SU-DHL-6 (cell line): ENCODE measurements around the gene OR4E1.

Experiments used
- H2AFZ ChIP-seq: fragments of 200-600 bp; sonication (generic); 2 replicates; pipeline ENCODE4 v1.6.1; 2014; ENCODE audit warnings: low read depth, mild to moderate bottlenecking, moderate library complexity, mixed read lengths, antibody characterized with exemption, low read length; ENCODE audit not compliant: severe bottlenecking
- H3F3A ChIP-seq: fragments of 200-600 bp; shearing (Covaris generic); 2 replicates; pipeline ENCODE4 v1.6.0; 2016; ENCODE audit warnings: antibody characterized with exemption, mild to moderate bottlenecking; ENCODE audit not compliant: insufficient read depth
- H3K27ac ChIP-seq: fragments of 200-600 bp; sonication (generic); 2 replicates; pipeline ENCODE4 v1.5.1; 2016; ENCODE audit warnings: low read depth, mild to moderate bottlenecking, low read length, moderate library complexity, mixed read lengths
- H3K27me3 ChIP-seq: fragments of 200-600 bp; sonication (generic), shearing (Covaris generic); 2 replicates; pipeline ENCODE4 v1.6.0; 2014; ENCODE audit warnings: mild to moderate bottlenecking, low read length
- H3K36me3 ChIP-seq: fragments of 200-600 bp; sonication (generic); 2 replicates; pipeline ENCODE4 v1.6.1; 2014; ENCODE audit warnings: mild to moderate bottlenecking, low read length, mixed read lengths
- H3K4me2 ChIP-seq: fragments of 300-600, 200-600 bp; shearing (Covaris generic), sonication (generic); 2 replicates; pipeline ENCODE4 v1.6.0; 2014; ENCODE audit warnings: low read length, low read depth, mild to moderate bottlenecking; ENCODE audit not compliant: poor library complexity, severe bottlenecking
- H3K4me3 ChIP-seq: fragments of 200-600 bp; sonication (generic); 2 replicates; pipeline ENCODE4 v1.5.1; 2014; ENCODE audit warnings: antibody characterized with exemption, low read length, mild to moderate bottlenecking, mixed read lengths; ENCODE audit not compliant: insufficient read depth, poor library complexity, severe bottlenecking
- H3K79me2 ChIP-seq: fragments of 200-600 bp; sonication (generic); 2 replicates; pipeline ENCODE4 v1.6.1; 2014; ENCODE audit warnings: mild to moderate bottlenecking, low read length, moderate library complexity; ENCODE audit not compliant: insufficient read depth
- H3K9ac ChIP-seq: fragments of 200-600 bp; sonication (generic); 2 replicates; pipeline ENCODE4 v1.7.0; 2014; ENCODE audit warnings: mild to moderate bottlenecking, low read length
- H3K9me2 ChIP-seq: fragments of 200-600 bp; sonication (generic); replicated peaks from 2 replicates; pipeline ENCODE4 v1.6.1; 2014; ENCODE audit warnings: low read length; ENCODE audit not compliant: insufficient read depth
- H3K9me3 ChIP-seq: fragments of 200-600 bp; sonication (generic); 2 replicates; pipeline ENCODE4 v1.6.1; 2014; ENCODE audit warnings: low read length, mixed read lengths; ENCODE audit not compliant: insufficient read depth
- H4K20me1 ChIP-seq: fragments of 200-600 bp; sonication (generic); 2 replicates; pipeline ENCODE4 v1.6.1; 2014; ENCODE audit warnings: low read depth, mild to moderate bottlenecking, antibody characterized with exemption, low read length, moderate library complexity, mixed read lengths
- CTCF ChIP-seq: fragments of 200-600 bp; sonication (generic); IDR thresholded peaks from one replicate; pipeline ENCODE4 v1.5.1; 2017; ENCODE audit warnings: antibody characterized with exemption, mild to moderate bottlenecking, low read length, moderate library complexity; ENCODE audit not compliant: insufficient read depth, poor library complexity, severe bottlenecking
- EZH2phosphoT487 ChIP-seq: fragments of 200-600 bp; sonication (generic), shearing (Covaris generic); conservative IDR thresholded peaks from 2 replicates; pipeline ENCODE4 v1.6.1; 2018; ENCODE audit warnings: mild to moderate bottlenecking, antibody characterized with exemption, low read length, moderate library complexity, mixed read lengths

The OR4E1 gene

GRCh38 chr14:21673718-21674117, at the start of gene OR4E1:
TSS of gene OR4E1 (minus strand) at chr14:21673818. CDS start at chr14:21670935, 2,883 bp downstream.
- no peaks in the 10 kb centered on the region for H4K20me1 ChIP-seq
- peaks cover 10% of the 10 kb centered on the region; the same call in 1 of the 2 replicates for H3K9me3 ChIP-seq
- H3K27ac ChIP-seq: no peak within 1 kb of the TSS
- TF ChIP-seq EZH2phosphoT487 (no peak), CTCF (no peak)
- H2AFZ ChIP-seq: no peak within 1 kb of the TSS
- H3F3A ChIP-seq: no peaks in the 10 kb centered on the region
- H3K36me3 ChIP-seq: 0 out of 2 replicates have a peak, but pooled peaks cover 3% of the 10 kb centered on the region
- H3K4me2 ChIP-seq: no peak within 1 kb of the TSS
- no peak within 1 kb of the TSS for H3K9ac ChIP-seq
- no peaks in the 10 kb centered on the region for H3K27me3 ChIP-seq
- no peak within 1 kb of the TSS for H3K4me3 ChIP-seq
- no peaks in the 10 kb centered on the region for H3K79me2 ChIP-seq
- no peaks in the 10 kb centered on the region for H3K9me2 ChIP-seq

GRCh38 chr14:21721504-21721903, 47.9 kb upstream of the OR4E1 start:
- Histone ChIP-seq H4K20me1 (no peaks in the 10 kb centered on the region), H3K9me2 (no peaks in the 10 kb centered on the region), H3F3A (no peaks in the 10 kb centered on the region), H2AFZ (no peak overlapping the region), H3K4me2 (no peak overlapping the region), H3K4me3 (no peak overlapping the region), H3K79me2 (no peaks in the 10 kb centered on the region), H3K36me3 (no peaks in the 10 kb centered on the region), H3K9me3 (no peaks in the 10 kb centered on the region), H3K27ac (no peak overlapping the region), H3K9ac (no peak overlapping the region), H3K27me3 (no peaks in the 10 kb centered on the region)
- TF ChIP-seq EZH2phosphoT487 (no peak), CTCF (no peak)

GRCh38 chr14:21719841-21720240, 46.2 kb upstream of the OR4E1 start:
- H3K36me3 ChIP-seq: no peaks in the 10 kb centered on the region
- no peaks in the 10 kb centered on the region for H3K9me2 ChIP-seq
- H3K79me2 ChIP-seq: no peaks in the 10 kb centered on the region
- H3K4me3 ChIP-seq: no peak overlapping the region
- H3K9ac ChIP-seq: no peak overlapping the region
- H3K27me3 ChIP-seq: no peaks in the 10 kb centered on the region
- no peak overlapping the region for H3K27ac ChIP-seq
- H3F3A ChIP-seq: no peaks in the 10 kb centered on the region
- H2AFZ ChIP-seq: no peak overlapping the region
- no peak for TF ChIP-seq CTCF
- no peak for TF ChIP-seq EZH2phosphoT487
- H3K4me2 ChIP-seq: no peak overlapping the region
- H4K20me1 ChIP-seq: no peaks in the 10 kb centered on the region
- no peaks in the 10 kb centered on the region for H3K9me3 ChIP-seq
